Vagina (tissue), 2 donors: ENCODE measurements around the gene ASH1L.

Source experiments
- POLR2AphosphoS5 ChIP-seq, 2 donors: sonication (generic); formaldehyde crosslinking; IDR thresholded peaks; one replicate each; pipeline ENCODE4 v1.9.0; 2017; ENCODE audit warnings: antibody characterized with exemption in 2 of 2, mild to moderate bottlenecking in 2 of 2, low read depth in 1 of 2; ENCODE audit not compliant: insufficient read depth in 1 of 2
- TF ChIP-seq, protein P1 (sequence below), 3 experiments: fragments of 450-650 bp in 2 of 3; fragments of 200-600 bp in 1 of 3; sonication (generic) in 1 of 3; IDR thresholded peaks; one replicate each; pipeline ENCODE4 v1.5.1; 2017 to 2019; ENCODE audit warnings: antibody characterized with exemption in 3 of 3, mild to moderate bottlenecking in 2 of 3, moderate library complexity in 2 of 3

DNA sequence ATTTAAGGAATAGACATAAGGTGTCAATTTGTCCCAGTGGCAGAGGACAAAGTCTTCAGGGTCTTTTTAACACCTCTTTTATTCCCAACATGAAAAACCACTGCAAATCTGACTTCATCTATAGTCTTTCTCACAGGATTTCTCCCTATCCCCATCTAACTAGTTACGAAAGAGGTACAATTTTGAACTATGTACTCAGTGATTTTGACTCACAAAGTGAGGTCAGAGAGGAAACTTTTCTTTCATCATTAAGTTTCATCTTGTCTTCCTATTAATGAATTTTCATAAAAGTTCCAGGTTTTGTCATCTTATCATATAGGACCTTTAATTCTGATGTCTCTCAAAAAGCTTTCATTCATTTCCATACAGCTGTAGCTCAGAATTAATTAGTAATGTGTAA, 63.3 kb downstream of the ASH1L start:
- TF ChIP-seq, protein P1, sequence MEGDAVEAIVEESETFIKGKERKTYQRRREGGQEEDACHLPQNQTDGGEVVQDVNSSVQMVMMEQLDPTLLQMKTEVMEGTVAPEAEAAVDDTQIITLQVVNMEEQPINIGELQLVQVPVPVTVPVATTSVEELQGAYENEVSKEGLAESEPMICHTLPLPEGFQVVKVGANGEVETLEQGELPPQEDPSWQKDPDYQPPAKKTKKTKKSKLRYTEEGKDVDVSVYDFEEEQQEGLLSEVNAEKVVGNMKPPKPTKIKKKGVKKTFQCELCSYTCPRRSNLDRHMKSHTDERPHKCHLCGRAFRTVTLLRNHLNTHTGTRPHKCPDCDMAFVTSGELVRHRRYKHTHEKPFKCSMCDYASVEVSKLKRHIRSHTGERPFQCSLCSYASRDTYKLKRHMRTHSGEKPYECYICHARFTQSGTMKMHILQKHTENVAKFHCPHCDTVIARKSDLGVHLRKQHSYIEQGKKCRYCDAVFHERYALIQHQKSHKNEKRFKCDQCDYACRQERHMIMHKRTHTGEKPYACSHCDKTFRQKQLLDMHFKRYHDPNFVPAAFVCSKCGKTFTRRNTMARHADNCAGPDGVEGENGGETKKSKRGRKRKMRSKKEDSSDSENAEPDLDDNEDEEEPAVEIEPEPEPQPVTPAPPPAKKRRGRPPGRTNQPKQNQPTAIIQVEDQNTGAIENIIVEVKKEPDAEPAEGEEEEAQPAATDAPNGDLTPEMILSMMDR (IDR thresholded peaks at IDR 0.05): no peak
- TF ChIP-seq POLR2AphosphoS5 (IDR thresholded peaks at IDR 0.05; ENCODE audit: insufficient read depth in 1 of 2, low read depth in 1 of 2): no peak
